T-helper 17 cell (primary cell): Measurements from ENCODE around the gene MAGOH. TPM values are rescaled to one million over a fixed set of nuclear protein-coding genes. Genes with fewer than 3 reads are reported as not detected.

ENCODE experiments used
- ATAC-seq: fragments of 150-1000 bp; cut with Tn5 transposase; 2 replicates; pipeline ENCODE4 v1.10.0; 2021; ENCODE audit warnings: mild to moderate bottlenecking, moderate library complexity
- DNase-seq, 3 donors: peaks; one replicate each; pipeline versions ENCODE4 v3.0.0 to v3.0.0-alpha.2; 2020 to 2021
- H3K9me3 ChIP-seq: one replicate; pipeline ENCODE4 v1.7.0; 2013; ENCODE audit warnings: low read length, mild to moderate bottlenecking; ENCODE audit not compliant: control insufficient read depth, poor library complexity, severe bottlenecking
- H3K27ac Mint-ChIP-seq: one replicate; pipeline ENCODE4 v1.8.0; 2022; ENCODE audit warnings: mild to moderate bottlenecking, moderate library complexity, mixed read lengths
- H3K27me3 Mint-ChIP-seq: one replicate; pipeline ENCODE4 v1.8.0; 2022; ENCODE audit warnings: mixed read lengths
- H3K36me3 Mint-ChIP-seq: one replicate; pipeline ENCODE4 v1.8.0; 2022; ENCODE audit warnings: low read depth, mixed read lengths
- H3K4me1 Mint-ChIP-seq: one replicate; pipeline ENCODE4 v1.8.0; 2022; ENCODE audit warnings: mild to moderate bottlenecking, mixed read lengths
- H3K4me3 Mint-ChIP-seq: one replicate; pipeline ENCODE4 v1.8.0; 2022; ENCODE audit warnings: mild to moderate bottlenecking, moderate library complexity, mixed read lengths
- total RNA-seq, 4 donors: library from RNA in 2 of 4; stranded (reverse) in 2 of 4; gene quantifications; one replicate each; pipeline ENCODE4 v1.2.3 and lab custom pipeline; 2022 to 2026

MAGOH gene
- total RNA-seq, 2 donors from 2014 or later: 49.3 to 57.6 TPM

GRCh38 chr1:53262000-53262399, 23.7 kb upstream of the MAGOH start:
- no peaks in the 10 kb centered on the region for H3K9me3 ChIP-seq
- H3K4me1 Mint-ChIP-seq: no peaks in the 10 kb centered on the region
- peaks cover 18% of the 10 kb centered on the region for H3K36me3 Mint-ChIP-seq
- ATAC-seq: no peak
- no peak for DNase-seq
- no peak overlapping the region for H3K4me3 Mint-ChIP-seq
- no peak overlapping the region for H3K27ac Mint-ChIP-seq
- no peaks in the 10 kb centered on the region for H3K27me3 Mint-ChIP-seq

- no peak overlapping the region for H3K27ac Mint-ChIP-seq
- peaks cover 18% of the 10 kb centered on the region for H3K36me3 Mint-ChIP-seq
- no peaks in the 10 kb centered on the region for H3K27me3 Mint-ChIP-seq
- H3K4me1 Mint-ChIP-seq: no peaks in the 10 kb centered on the region
- H3K9me3 ChIP-seq: no peaks in the 10 kb centered on the region
- H3K4me3 Mint-ChIP-seq: no peak overlapping the region
- DNase-seq (no peak), ATAC-seq (no peak)
Measured at GRCh38 chr1:53260631-53261247, 22.4 kb upstream of the MAGOH start.

- peaks cover 13% of the 10 kb centered on the region for H3K36me3 Mint-ChIP-seq
Measured at GRCh38 chr1:53259932-53260331, 21.6 kb upstream of the MAGOH start.

GRCh38 chr1:53258216-53258615, 19.9 kb upstream of the MAGOH start:
- H3K27ac Mint-ChIP-seq: no peak overlapping the region
- no peak overlapping the region for H3K4me3 Mint-ChIP-seq
- H3K9me3 ChIP-seq: no peaks in the 10 kb centered on the region
- ATAC-seq: no peak
- H3K27me3 Mint-ChIP-seq: no peaks in the 10 kb centered on the region
- no peak for DNase-seq
- no peaks in the 10 kb centered on the region for H3K4me1 Mint-ChIP-seq
- H3K36me3 Mint-ChIP-seq: peaks cover 10% of the 10 kb centered on the region

More at GRCh38 chr1:53259932-53260331, 21.6 kb upstream of the MAGOH start:
- DNase-seq: no peak
- Mint-ChIP-seq H3K4me3 (peak overlapping the region; percentile 7), H3K4me1 (no peaks in the 10 kb centered on the region), H3K27me3 (no peaks in the 10 kb centered on the region), H3K27ac (peak overlapping the region; percentile 11)
- H3K9me3 ChIP-seq: no peaks in the 10 kb centered on the region
- ATAC-seq: no peak

- no peaks in the 10 kb centered on the region for H3K4me1 Mint-ChIP-seq
- H3K27me3 Mint-ChIP-seq: no peaks in the 10 kb centered on the region
- H3K27ac Mint-ChIP-seq: no peak overlapping the region
- DNase-seq (no peak), ATAC-seq (no peak)
- H3K36me3 Mint-ChIP-seq: peaks cover 10% of the 10 kb centered on the region
- no peaks in the 10 kb centered on the region for H3K9me3 ChIP-seq
- no peak overlapping the region for H3K4me3 Mint-ChIP-seq
Measured at GRCh38 chr1:53257454-53258081, 19.2 kb upstream of the MAGOH start.

- Mint-ChIP-seq H3K36me3 (peaks cover 10% of the 10 kb centered on the region), H3K27me3 (no peaks in the 10 kb centered on the region), H3K4me3 (no peak overlapping the region), H3K4me1 (no peaks in the 10 kb centered on the region), H3K27ac (no peak overlapping the region)
- DNase-seq: no peak
- H3K9me3 ChIP-seq: no peaks in the 10 kb centered on the region
- ATAC-seq: no peak
Measured at GRCh38 chr1:53256511-53257453, 18.5 kb upstream of the MAGOH start.

- H3K27me3 Mint-ChIP-seq: no peaks in the 10 kb centered on the region
- DNase-seq: no peak
- no peaks in the 10 kb centered on the region for H3K4me1 Mint-ChIP-seq
- no peaks in the 10 kb centered on the region for H3K9me3 ChIP-seq
- ATAC-seq: no peak
- no peak overlapping the region for H3K4me3 Mint-ChIP-seq
- H3K27ac Mint-ChIP-seq: no peak overlapping the region
- H3K36me3 Mint-ChIP-seq: peaks cover 11% of the 10 kb centered on the region
Measured at GRCh38 chr1:53255031-53255430, 16.7 kb upstream of the MAGOH start.

GRCh38 chr1:53254011-53254640, 15.8 kb upstream of the MAGOH start:
- DNase-seq (no peak), ATAC-seq (no peak)
- Mint-ChIP-seq H3K4me3 (no peak overlapping the region), H3K36me3 (peaks cover 11% of the 10 kb centered on the region), H3K27ac (no peak overlapping the region), H3K4me1 (peaks cover 2% of the 10 kb centered on the region), H3K27me3 (no peaks in the 10 kb centered on the region)
- no peaks in the 10 kb centered on the region for H3K9me3 ChIP-seq

GRCh38 chr1:53250325-53250724, 12.0 kb upstream of the MAGOH start:
- no peak for ATAC-seq
- H3K27ac Mint-ChIP-seq: peak overlapping the region; percentile 62
- no peak for DNase-seq
- H3K4me1 Mint-ChIP-seq: peaks cover 2% of the 10 kb centered on the region
- no peaks in the 10 kb centered on the region for H3K27me3 Mint-ChIP-seq
- H3K4me3 Mint-ChIP-seq: no peak overlapping the region
- H3K9me3 ChIP-seq: no peaks in the 10 kb centered on the region
- peaks cover 6% of the 10 kb centered on the region for H3K36me3 Mint-ChIP-seq

GRCh38 chr1:53249706-53250105, 11.4 kb upstream of the MAGOH start:
- Mint-ChIP-seq H3K4me1 (peaks cover 2% of the 10 kb centered on the region), H3K4me3 (no peak overlapping the region), H3K27ac (no peak overlapping the region), H3K27me3 (no peaks in the 10 kb centered on the region), H3K36me3 (peaks cover 6% of the 10 kb centered on the region)
- DNase-seq: no peak
- no peaks in the 10 kb centered on the region for H3K9me3 ChIP-seq
- ATAC-seq: no peak

- no peaks in the 10 kb centered on the region for H3K27me3 Mint-ChIP-seq
- ATAC-seq (no peak), DNase-seq (no peak)
- no peaks in the 10 kb centered on the region for H3K9me3 ChIP-seq
- H3K27ac Mint-ChIP-seq: no peak overlapping the region
- peaks cover 2% of the 10 kb centered on the region for H3K4me1 Mint-ChIP-seq
- H3K4me3 Mint-ChIP-seq: no peak overlapping the region
- peaks cover 6% of the 10 kb centered on the region for H3K36me3 Mint-ChIP-seq
Measured at GRCh38 chr1:53246261-53247134, 8.2 kb upstream of the MAGOH start.

- Mint-ChIP-seq H3K36me3 (peaks cover 2% of the 10 kb centered on the region), H3K27me3 (no peaks in the 10 kb centered on the region), H3K4me3 (no peak overlapping the region), H3K27ac (no peak overlapping the region), H3K4me1 (peaks cover under 1% of the 10 kb centered on the region)
- no peak for ATAC-seq
- DNase-seq: no peak
- H3K9me3 ChIP-seq: no peaks in the 10 kb centered on the region
Measured at GRCh38 chr1:53244141-53244540, 5.8 kb upstream of the MAGOH start.
